ENCODE measurements around the gene LIMA1.
"Not testable (repeated sequence)": the region's sequence is repeated elsewhere in the genome, so short reads cannot be mapped to it uniquely, and the experiment has no call there.

LIMA1 gene

DNA sequence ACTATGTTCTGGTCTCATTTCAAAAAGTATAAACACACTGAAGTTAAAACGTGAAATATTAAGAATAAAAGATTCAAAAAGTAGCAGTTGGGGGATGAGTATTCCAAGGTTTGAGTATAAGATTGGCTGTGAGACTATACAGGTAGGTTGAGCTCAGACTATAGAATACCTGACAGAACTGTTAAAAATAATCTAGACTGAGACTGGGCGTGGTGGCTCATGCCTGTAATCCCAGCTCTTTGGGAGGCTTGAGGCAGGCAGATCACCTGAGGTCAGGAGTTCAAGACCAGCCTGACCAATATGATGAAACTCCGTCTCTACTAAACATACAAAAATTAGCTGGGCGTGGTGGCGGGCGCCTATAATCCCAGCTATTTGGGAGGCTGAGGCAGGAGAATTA is 64.3 kb downstream of the LIMA1 start:
- DNase-seq (ENCODE audit: low read depth in 2 of 2), result not testable (repeated sequence)

DNA sequence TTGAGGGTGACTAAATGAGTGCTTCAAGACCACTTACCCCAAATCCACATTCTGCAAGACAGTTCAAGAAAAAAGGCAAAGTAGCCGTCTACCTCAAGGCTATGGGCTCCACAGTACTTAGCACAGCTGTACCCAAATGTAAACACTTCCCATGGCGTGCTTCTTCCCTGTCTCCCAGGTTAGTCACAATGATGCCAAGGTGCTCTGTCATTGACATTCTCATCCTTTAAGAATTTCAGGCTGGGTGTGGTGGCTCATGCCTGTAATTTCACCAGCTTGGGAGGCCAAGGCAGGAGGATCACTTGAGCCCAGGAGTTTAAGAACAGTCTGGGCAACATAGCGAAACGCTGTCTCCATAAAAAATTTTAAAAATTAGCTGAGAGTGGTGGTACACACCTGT is 64.9 kb downstream of the LIMA1 start:
- DNase-seq (ENCODE audit: low read depth in 2 of 2), result no peak

DNA sequence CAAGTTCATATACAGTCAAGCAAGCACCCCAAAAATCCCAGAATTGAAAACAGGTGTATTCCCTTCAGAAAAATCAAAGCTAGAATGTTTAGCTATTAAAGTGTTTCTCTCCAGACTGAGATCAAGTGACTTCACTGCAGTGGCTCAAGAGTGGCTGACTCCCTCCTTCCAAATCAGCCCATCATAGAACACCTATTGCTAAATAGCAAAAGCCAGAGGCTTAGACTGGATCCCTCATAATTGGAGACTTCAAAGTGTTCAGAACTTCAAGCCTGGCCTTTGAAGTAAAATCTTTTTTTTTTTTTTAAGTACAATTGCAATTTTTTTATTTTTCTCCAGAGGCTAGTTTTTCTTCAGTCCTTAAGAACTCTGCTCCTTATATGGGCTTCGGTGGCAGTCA is 66.1 kb downstream of the LIMA1 start:
- DNase-seq (ENCODE audit: low read depth in 2 of 2), result no peak

DNA sequence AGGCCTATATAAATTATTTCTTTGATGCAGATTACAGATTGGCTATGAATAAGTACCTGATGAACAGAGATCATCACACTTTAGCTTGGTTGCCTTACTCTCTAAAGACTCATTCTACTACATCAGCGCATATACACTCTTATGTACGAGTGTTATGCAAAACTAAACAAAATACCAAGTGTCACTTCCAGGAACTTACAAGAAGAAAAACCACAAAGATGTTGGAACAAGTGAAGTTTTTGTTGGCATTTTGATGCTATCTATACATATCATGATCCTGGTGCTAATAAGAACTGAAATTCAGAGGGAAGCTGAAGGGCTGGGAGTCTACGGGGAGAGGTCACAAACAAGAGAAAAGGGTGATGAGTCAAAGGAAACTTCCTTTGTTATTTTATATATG is 68.3 kb downstream of the LIMA1 start:
- no peak for DNase-seq (ENCODE audit: low read depth in 2 of 2)

DNA sequence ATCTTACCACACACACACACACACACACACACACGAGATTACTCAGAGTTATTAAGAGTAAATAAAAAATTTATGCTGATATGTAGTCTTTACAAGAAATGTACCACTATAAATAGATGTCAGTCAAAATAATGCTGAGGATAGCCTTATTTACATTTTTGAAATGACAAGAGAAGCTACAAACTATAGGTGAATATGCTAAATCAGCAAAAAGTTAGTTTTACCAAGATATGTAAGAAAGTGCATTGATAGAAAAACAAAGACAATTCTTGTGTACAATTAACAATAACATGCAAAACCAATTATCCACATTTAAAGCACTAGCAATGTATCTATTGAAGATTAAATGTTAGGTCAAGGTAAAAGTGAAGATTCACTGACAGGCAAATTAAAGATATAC is 69.3 kb downstream of the LIMA1 start:
- no peak for DNase-seq (ENCODE audit: low read depth in 2 of 2)

DNA sequence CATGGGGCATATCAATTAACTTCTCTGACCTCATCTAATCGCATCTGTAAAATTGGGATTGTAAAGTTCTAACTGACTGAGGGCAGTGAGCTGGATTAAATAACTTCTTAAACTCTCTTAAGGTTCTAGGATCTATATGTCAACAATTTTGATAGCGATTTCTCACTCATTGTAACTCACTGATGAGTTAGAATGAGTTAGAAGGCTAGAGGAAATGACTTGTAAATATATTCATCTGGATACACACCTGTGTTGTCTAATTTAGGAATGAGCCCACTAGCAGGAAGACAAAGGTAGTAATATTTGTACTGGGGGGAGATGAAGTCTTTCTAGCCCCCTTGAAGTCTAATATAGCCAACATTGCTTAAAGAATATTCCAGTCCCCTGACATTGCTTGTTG is 69.9 kb downstream of the LIMA1 start:
- DNase-seq (ENCODE audit: low read depth in 2 of 2), result no peak

DNA sequence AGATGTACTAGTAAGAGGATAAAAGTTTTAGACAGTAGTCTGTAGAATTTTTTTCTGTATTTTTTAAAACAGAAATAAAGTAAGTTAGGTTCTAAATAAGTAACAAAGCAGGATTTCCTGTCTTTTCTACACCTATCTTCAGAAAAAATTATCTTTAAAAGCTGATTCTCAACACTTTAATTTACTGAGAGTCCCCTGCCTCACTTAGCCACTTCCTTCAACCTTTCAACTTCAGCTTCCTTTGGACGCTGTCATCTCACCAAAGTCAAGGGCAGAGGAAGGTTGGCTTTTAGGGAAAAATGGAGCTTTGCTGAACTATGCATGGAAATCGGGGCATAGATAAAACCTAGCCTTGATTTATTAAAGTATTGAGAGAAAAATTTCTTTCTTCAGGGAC is 71.3 kb downstream of the LIMA1 start:
- DNase-seq (ENCODE audit: low read depth in 2 of 2), result no peak

DNA sequence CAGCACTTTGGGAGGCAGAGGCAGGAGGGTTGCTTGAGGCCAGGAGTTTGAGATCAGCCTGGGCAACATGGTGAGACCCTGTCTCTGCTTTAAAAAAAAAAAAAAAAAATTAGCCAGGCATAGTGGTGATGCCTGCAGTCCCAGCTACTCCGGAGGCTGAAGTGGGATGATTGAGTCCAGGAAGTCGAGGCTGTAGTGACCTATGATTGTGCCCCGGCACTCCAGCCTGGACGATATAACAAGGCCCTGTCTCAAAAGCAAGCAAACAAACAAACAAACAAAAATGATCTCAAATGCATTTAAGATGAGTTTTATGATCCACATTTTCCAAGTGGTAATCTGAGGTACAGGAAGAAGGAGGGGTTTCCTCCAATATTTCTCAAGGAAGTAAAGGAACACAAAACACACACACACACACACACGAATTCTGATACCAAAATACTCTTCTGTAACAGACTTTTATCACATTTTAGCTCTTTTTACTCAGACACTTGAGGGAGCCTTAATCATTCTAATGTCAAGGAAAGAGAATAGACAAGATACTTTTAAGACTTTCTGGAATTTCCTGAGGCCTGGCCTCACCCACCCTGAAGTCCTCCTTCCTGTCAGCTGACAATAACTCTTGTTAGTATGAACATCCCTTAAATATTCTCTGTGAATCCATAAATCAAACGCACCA is 71.8 kb downstream of the LIMA1 start:
- DNase-seq (ENCODE audit: low read depth in 2 of 2), result no peak

DNA sequence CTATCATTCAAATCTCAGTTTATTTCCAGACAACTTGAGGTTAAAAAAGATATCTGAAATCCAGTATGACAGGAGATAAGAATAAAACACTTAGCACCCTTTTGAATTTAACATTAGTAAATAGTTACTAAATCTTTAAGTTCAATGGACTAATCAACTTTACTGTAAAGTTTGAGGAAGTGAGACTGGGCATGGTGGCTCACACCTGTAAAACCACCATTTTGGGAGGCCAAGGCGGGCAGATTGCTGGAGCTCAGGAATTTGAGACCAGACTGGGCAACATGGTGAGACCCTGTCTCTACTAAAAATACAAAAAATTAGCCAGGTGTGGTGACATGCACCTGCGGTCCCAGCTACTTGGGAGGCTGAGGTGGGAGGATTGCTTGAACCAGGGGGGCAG is 75.9 kb downstream of the LIMA1 start:
- no peak for DNase-seq (ENCODE audit: low read depth in 2 of 2)

DNA sequence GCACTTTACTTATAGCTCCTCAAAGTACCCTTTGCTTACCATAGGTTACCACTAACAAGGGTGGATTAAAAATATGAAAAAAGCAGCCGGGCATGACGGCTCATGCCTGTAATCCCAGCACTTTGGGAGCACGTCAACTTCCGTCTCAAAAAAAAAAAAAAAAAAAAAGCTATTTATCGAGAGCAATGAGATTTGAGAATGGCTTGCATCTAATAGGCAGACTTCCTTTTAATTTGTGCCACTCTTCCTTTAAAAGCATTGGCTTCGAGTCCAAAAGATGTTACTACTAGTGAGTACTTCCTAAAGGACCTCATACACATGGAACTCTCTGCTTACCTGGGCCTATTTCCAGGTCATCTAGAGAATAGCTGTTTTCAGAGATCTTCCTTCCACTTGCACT is 77.7 kb downstream of the LIMA1 start:
- no peak for DNase-seq (ENCODE audit: low read depth in 2 of 2)

DNA sequence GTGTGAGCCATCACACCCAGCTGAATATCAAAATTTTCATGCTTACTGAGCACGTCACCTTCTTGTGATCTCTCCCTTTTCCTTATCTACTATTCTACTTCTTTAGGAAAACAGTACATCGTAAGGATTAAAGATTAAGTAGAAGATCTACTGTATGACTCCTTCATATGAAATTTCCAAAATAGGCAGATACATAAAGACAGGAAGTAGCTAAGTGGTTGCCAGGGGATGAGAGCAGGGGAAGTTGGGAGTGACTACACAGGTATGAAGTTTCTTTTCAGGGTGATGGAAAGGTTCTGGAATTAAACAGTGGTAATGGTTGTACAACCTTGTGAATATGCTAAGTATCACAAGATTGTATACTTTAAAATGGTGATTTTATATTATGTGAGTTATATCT is 79.6 kb downstream of the LIMA1 start:
- no peak for DNase-seq (ENCODE audit: low read depth in 2 of 2)

DNA sequence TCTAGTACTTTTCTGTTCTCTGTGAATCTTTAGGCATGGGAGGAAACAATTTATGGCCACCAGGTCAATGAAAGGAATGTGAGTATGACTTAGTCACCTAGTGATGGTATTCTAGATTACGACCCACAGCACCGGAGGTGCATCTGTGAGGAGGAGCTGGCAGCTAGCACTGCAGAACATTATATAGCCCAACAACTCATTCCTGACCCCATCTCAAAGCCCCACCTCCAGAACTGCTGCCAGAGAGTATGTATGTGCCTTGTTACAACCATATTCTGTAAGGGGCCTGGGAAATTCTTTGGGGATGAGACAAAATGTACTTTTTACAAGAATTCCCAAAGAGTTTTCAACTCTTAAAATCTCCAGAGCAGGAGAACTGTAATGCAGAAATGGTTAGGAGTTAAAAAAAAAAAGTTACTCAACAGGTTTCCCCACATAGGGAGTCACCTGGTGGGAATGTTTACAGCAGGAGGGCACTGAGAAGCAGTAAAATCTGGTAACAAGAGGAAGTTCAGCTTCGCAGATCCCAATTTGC is 81.3 kb downstream of the LIMA1 start:
- no peak for DNase-seq (ENCODE audit: low read depth in 2 of 2)

DNA sequence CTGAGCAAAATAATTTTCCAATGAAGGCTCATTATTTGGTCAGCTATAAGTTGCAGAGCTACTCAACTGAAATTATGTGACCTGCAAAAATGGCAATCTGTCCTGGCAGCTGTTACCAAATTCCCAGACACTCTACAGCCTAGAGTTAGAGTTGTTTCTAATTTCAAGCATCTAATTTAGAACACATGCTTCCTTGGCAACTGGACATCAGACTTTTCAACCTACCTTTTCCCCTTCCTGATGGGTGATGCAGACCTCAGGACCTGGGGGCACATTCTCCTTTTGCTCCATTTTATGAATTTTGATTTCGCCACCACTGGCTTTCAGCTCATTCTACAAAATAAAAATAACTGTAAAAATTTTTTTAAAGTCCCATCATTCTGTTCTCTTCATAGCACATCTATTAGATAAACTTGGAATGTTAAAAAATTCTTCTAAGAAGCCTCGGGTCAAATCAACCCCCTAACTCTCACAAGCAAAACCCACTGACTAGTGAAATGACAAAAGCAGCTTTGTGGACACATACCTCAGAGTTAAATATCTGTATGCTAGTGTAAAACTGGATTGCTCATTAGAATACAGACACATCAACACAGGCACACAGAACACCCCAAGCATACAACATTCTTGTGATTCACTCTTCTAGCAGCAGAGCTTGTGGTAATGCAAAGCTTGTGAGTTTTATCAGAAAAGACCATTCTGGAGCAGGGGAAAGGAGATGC is 82.6 kb downstream of the LIMA1 start:
- no peak for DNase-seq (ENCODE audit: low read depth in 2 of 2)

DNA sequence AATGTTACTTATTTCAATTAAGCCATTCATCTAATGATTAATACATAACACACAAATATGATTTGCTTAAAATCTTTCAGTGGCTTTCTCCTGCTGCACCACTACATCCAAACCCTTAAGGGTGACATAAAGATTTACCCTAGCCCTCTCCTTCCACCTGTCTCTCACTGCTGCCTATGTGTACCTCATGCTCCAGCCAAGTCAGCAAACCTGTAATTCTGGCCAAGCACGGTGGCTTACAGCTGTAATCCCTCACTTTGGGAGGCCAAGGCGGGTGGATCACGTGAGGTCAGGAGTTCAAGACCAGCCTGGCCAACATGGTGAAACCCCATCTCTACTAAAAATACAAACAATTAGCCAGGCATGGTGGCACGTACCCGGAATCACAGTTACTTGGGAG is 84.5 kb downstream of the LIMA1 start:
- no peak for DNase-seq (ENCODE audit: low read depth in 2 of 2)

DNA sequence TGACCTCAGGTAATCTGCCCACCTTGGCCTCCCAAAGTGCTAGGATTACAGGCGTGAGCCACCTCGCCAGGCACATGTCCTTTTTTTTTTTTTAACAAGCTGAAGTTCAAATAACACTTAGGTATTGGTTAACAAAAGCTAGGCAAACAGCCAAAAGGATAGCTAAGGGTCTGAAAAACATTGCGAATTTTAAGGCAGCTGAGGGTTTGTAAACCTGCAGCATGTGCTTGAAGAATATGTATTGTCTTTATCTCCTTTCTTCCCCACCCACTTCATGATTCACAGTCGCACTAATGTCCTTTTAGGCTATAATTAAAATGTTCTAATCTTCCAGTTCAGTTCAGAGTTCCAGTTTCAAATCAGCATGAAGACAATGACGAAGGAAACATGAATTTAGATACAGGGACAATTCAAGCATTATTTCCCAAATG is 86.0 kb downstream of the LIMA1 start:
- no peak for DNase-seq (ENCODE audit: low read depth in 2 of 2)

DNA sequence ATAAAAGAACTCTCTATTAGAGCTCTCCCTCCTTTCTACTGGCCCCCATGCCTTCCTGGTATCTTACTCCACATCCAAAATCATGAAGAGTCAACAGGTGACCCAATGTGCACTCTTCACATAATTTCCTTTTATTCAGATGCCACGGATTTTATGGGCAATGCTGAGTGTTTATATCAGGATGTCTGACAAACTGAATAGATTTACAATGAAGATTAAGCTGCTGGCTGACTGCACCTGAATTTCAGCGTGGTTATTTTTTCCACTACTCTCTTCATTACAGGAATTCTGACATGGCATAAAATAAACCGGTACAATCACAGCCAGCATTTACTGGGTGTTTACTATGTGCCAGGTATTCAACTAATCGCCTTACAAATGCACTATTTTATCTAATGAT is 86.8 kb downstream of the LIMA1 start:
- DNase-seq (ENCODE audit: low read depth in 2 of 2), result no peak

DNA sequence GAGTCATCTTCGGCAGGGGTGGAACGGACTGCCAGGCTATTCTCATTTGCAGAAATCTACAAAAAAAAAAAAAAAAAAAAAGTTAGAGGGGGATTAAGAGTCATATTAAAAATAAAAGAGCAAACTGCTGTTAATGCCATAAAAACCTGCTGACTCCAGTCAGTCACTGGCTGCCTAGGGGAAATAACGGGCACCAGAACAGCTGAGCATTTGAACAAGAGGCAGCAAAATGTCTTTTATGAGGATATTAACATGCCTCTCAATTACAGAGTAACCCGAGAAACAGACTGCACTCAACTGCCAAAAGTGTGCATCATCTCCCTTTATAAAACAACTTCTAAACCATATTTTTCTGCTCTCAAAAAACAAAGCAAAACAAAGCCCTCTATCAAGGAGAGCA is 87.5 kb downstream of the LIMA1 start:
- no peak for DNase-seq (ENCODE audit: low read depth in 2 of 2)

DNA sequence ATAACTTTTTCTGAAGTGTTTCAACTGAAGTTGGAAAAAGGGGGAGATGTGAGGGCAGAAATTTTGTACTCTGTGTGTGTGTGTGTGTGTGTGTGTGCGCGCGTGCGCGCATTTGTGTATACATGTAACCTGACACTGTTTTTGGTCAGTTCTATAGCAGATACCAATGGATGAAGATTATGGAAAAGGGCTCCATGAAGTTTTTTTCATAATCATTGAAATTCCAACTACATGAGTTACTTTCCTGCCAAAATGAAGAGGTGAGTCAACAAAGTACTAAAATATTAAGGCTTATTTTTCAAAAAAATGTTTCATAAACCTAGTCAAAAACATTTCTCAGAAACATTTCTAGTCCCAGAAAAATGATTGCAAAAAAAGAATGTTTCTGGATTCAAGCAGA is 90.4 kb downstream of the LIMA1 start:
- no peak for DNase-seq (ENCODE audit: low read depth in 2 of 2)

DNA sequence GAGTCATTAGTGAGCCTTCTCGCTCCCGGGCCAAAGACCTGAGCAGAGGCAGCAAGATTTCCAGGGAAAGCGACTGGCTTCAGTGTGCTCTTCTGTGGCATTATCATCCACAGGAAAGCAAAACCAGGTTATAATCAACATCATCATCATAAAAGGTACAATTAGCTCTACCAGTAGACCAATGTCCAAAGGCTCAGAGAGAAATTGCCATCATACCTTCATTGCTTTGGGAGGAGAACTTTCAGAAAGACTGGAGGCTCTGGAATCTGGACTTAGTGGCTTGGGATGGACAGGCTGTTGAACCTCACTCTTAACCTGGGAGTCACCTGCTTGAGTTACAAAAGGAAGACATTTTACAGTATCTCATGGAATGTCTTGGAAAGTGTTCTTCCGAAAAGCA is 91.1 kb downstream of the LIMA1 start:
- DNase-seq (ENCODE audit: low read depth in 2 of 2), result no peak

DNA sequence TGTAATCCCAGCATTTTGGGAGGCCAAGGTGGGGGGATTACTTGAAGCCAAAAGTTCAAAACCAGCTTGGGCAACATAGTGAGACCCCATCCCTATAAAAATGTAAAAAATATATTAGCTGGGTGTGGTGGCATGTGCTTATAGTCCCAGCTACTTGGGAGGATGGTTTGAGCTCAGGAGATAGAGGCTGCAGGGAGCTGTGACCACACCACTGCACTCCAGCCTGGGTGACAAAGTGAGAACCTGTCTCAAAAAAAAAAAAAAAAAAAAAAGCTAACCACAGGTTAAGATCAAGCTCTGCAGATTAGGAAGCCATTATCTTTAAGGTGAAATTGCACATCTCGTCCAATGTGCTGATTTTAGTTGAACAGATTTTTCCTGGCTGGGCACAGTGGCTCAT is 92.5 kb downstream of the LIMA1 start:
- no peak for DNase-seq (ENCODE audit: low read depth in 2 of 2)

DNA sequence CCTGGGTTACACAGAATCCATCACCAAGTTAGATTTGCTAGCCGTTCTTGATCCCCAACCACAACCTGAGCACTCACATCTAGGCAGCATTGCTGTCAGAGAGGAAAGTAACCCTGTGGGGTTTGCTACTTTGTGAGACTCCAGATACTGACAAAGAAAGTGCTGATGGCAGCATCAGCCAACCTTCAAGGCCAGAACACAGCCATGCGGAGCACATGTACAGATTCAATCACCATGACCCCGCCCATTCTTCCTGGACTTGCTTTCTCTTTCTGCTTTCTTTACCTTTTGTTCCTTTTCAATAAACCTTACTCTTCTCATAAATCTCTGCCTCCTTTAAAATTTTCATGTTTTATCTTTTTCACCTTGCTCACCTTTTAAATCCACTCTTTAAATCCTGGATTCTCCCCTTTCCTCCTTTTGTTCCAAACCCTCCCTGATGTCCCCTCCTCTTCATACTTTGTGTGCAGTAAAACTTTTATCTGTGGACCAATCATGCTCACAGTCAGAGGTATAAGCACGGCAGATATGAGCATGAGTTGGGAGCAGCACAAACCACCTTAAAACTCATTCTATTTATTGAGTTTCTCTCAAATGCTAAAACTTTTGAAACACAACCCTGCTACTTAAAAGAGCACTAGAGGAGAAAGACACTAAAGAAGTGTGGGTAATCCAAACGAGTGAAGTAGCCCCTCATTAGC is 94.3 kb downstream of the LIMA1 start:
- DNase-seq (ENCODE audit: low read depth in 2 of 2), result no peak

DNA sequence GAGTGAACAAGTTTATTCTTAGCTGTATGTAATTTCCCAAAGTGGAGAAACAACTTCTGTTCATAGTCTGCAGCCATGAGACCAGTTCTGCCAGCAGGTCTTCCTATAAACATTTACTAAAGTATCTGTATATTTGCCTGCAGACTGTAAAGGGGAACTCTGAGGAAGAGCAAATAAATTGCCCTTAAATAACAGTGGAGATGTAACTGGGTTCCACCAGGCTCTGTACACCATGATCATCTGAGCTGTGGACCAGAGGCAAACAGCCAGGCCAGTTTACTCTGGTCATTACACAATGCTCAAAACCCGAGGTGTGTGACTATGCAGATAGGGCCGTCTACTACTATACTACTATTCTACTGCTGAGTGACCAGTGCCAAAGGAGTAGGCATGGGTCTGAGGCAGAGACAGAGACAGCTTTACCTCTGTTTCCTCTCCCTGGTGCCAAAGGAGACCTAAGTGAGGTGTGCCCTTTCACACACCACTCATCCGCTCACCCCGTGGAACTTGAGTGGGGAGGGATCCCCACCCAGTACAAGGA is 95.0 kb downstream of the LIMA1 start:
- no peak for DNase-seq (ENCODE audit: low read depth in 2 of 2)

All from stimulated activated CD8-positive, alpha-beta memory T cell treated with anti-CD3 and anti-CD28 coated beads, Interleukin-2, amount 100 ng/mL, for 1 hour (primary cell).